ENCODE data around the gene FCRLA.
"Not testable (repeated sequence)": the region's sequence is repeated elsewhere in the genome, so short reads cannot be mapped to it uniquely, and the experiment has no call there.

DNA sequence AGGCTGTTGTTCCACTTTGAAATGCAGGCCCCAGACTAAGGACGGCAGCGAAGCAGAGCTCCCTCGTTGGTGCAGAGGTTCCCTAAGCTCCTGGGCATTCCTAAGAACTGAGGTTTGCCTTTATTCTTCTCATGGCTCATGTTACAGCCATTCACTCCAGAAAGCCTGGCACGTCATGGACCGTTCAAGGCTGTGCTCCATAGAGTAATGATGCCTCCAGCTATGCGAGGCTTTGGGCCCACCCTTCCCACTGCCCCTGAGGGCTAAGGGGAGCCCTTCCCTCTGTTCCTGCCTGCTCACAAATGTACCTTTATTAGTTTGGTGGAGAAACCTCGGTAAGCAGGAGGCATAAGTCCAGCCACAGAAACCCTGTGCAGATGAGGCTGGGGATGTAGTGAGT, 33.6 kb upstream of the FCRLA start:
- TF ChIP-seq, protein P1, sequence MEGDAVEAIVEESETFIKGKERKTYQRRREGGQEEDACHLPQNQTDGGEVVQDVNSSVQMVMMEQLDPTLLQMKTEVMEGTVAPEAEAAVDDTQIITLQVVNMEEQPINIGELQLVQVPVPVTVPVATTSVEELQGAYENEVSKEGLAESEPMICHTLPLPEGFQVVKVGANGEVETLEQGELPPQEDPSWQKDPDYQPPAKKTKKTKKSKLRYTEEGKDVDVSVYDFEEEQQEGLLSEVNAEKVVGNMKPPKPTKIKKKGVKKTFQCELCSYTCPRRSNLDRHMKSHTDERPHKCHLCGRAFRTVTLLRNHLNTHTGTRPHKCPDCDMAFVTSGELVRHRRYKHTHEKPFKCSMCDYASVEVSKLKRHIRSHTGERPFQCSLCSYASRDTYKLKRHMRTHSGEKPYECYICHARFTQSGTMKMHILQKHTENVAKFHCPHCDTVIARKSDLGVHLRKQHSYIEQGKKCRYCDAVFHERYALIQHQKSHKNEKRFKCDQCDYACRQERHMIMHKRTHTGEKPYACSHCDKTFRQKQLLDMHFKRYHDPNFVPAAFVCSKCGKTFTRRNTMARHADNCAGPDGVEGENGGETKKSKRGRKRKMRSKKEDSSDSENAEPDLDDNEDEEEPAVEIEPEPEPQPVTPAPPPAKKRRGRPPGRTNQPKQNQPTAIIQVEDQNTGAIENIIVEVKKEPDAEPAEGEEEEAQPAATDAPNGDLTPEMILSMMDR (IDR thresholded peaks at IDR 0.05; ENCODE audit: low read depth, low read length, poor library complexity, severe bottlenecking) = not testable (repeated sequence)
- TF ChIP-seq EZH2phosphoT487 (IDR thresholded peaks at IDR 0.05; ENCODE audit: borderline replicate concordance, low read length) = not testable (repeated sequence)

Data from DOHH2 (cell line).